NB4 (cell line): Measurements from ENCODE around the gene DLX1.
"Not testable (repeated sequence)": the region's sequence is repeated elsewhere in the genome, so short reads cannot be mapped to it uniquely, and the experiment has no call there.

ENCODE experiments used
- DNase-seq: peaks from one replicate; pipeline ENCODE4 v3.0.0; 2010; ENCODE audit warnings: low read depth
- H3K4me3 ChIP-seq: one replicate; pipeline ENCODE4 v1.5.1; 2011; ENCODE audit warnings: mild to moderate bottlenecking, low read depth, low read length, moderate library complexity
- MYC ChIP-seq: IDR thresholded peaks from 2 replicates; pipeline ENCODE4 v1.6.1; 2011; ENCODE audit warnings: low read depth, low read length
- POLR2A ChIP-seq: IDR thresholded peaks from 2 replicates; pipeline ENCODE4 v1.6.1; 2011; ENCODE audit warnings: mild to moderate bottlenecking; ENCODE audit not compliant: insufficient read length; ENCODE audit errors: extremely low read depth
- TF ChIP-seq, protein P1 (sequence below): IDR thresholded peaks from one replicate; pipeline ENCODE4 v1.5.1; 2012; ENCODE audit warnings: low read depth, low read length
- TF ChIP-seq, protein P2 (sequence below): IDR thresholded peaks from 2 replicates; pipeline ENCODE4 v1.6.1; 2011; ENCODE audit warnings: low read depth, low read length

DLX1 gene

DNA sequence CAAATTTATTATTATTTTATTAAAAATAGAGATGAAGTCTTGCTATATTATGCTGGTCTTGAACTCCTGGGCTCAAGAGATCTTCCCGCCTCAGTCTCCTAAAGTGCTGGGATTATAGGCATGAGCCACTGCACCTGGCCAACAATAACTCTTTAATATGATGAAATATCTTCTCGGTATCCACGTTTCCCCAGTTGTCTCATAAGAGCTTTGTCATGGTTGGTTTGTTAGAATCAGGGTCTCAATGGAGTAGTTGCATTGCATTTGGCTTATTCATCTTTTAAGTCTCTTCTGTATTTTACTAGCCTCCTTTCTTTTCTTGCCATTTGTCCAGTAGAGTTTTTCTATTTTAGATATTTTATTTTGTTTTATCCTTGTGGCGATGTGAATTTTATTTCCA lies 50.1 kb downstream of the DLX1 start:
- DNase-seq, result no peak
- TF ChIP-seq POLR2A (no peak), MYC (no peak)
- TF ChIP-seq, protein P1, sequence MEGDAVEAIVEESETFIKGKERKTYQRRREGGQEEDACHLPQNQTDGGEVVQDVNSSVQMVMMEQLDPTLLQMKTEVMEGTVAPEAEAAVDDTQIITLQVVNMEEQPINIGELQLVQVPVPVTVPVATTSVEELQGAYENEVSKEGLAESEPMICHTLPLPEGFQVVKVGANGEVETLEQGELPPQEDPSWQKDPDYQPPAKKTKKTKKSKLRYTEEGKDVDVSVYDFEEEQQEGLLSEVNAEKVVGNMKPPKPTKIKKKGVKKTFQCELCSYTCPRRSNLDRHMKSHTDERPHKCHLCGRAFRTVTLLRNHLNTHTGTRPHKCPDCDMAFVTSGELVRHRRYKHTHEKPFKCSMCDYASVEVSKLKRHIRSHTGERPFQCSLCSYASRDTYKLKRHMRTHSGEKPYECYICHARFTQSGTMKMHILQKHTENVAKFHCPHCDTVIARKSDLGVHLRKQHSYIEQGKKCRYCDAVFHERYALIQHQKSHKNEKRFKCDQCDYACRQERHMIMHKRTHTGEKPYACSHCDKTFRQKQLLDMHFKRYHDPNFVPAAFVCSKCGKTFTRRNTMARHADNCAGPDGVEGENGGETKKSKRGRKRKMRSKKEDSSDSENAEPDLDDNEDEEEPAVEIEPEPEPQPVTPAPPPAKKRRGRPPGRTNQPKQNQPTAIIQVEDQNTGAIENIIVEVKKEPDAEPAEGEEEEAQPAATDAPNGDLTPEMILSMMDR, result no peak
- no peak overlapping the region for H3K4me3 ChIP-seq

DNA sequence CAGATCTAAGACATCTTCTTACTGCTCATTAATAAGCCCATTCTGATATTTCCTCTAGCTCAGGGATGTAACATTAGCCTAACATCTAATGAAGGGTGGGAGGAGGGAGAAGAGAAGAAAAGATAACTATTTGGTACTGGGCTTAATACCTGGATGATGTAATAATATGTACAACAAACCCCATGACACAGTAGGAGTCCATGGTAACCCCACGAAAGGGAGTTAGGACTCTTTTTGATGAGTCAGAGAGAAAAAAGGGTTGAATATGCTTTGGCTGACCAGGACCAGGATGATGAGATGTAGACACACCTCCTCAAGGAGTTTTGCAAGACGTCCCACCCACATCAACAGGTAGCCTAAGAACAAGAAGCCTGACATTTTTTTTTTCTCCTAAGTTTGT lies 51.8 kb downstream of the DLX1 start:
- no peak for TF ChIP-seq MYC
- TF ChIP-seq, protein P2, sequence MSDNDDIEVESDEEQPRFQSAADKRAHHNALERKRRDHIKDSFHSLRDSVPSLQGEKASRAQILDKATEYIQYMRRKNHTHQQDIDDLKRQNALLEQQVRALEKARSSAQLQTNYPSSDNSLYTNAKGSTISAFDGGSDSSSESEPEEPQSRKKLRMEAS, result no peak
- TF ChIP-seq POLR2A, result no peak
- TF ChIP-seq, protein P1, result no peak
- H3K4me3 ChIP-seq, result no peak overlapping the region
- no peak for DNase-seq

GRCh38 chr2:172137943-172138342 lies 52.6 kb downstream of the DLX1 start:
- no peak overlapping the region for H3K4me3 ChIP-seq
- no peak for DNase-seq
- TF ChIP-seq MYC (no peak), POLR2A (no peak)
- TF ChIP-seq, protein P2, result no peak
- TF ChIP-seq, protein P1, result no peak

DNA sequence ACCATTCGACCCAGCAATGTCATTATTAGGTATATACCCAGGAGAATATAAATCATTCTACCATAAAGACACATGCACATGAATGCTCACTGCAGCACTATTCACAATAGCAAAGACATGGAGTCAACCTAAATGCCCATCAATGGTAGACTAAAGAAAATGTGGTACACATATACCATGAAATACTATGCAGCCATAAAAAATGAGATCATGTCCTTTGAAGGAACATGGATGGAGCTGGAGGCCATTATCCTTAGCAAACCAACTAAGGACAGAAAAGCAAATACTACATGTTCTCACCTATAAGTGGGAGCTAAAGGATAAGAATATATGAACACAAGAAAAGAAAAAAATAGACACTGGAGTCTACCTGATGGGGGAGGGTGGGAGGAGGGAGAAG lies 53.4 kb downstream of the DLX1 start:
- not testable (repeated sequence) for H3K4me3 ChIP-seq, DNase-seq
